Activated CD4-positive, alpha-beta T cell treated with anti-CD3 and anti-CD28 coated beads, Interleukin-2, amount 50 U/mL, for 24 hours (primary cell): ENCODE data around the gene SYNJ2.
"Not testable (repeated sequence)": the region's sequence is repeated elsewhere in the genome, so short reads cannot be mapped to it uniquely, and the experiment has no call there.

Source experiments
- DNase-seq, 2 donors: peaks; one replicate each; pipeline ENCODE4 v3.0.0-alpha.2; 2020; ENCODE audit warnings: low read depth in 1 of 2, low spot score in 1 of 2

The SYNJ2 gene

DNA sequence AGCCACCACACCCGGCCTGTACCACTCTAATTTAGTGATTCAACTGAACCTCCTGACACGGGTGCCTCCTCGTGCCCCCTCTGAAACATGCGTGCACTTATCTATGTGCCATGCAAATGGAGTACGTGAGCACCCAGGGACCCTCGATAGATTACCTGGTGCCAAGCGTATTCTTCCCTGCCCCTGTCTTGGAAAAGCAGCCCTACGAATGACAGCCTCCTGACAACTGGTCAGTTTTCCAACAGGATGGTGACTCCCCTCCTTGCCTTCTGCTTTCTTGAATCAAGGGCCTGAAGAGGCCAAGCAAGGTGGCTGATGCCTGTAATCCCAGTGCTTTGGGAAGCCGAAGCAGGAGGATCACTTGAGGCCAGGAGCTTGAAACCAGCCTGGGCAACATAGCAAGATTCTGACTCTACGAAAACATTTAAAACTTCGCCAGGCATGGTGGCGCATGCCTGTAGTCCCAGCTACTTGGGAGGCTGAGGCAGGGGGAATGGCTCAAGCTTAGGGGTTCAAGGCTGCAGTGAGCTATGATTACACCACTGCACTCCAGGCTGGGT, 25.4 kb upstream of the SYNJ2 start:
- no peak for DNase-seq

DNA sequence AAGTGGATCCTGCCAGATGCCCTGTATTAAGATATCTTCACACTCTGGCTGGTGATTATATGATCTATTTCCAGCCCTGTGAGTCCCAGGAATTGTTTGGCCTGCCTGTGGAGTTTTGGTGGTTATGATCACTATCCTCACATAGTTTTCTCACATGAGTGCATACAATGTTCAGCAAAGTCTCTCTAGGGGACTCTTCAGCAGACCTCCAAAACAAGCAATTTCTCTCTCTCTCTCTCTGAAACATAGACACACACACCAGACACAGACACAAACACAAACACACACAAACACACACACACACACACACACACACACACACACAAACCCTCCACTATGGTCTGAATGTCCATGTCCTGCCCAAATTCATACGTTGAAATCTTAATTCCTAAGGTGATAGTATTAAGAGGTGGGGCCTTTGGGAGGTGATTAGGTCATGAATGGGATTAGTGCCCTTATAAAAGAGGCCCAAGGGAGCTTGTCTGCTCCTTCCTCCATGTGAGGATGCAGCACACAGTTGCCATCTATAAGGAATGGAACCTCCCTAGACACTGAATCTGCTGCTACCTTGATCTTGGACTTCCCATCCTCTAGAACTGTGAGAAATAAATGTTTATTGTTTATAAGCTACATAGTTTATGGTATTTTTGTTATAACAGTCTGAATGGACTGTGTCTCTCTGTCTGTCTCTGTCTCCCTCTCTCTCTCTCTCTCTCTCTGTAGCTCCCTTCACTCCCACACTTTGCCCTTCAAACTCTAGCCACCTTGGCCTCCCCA, 22.0 kb upstream of the SYNJ2 start:
- no peak for DNase-seq

DNA sequence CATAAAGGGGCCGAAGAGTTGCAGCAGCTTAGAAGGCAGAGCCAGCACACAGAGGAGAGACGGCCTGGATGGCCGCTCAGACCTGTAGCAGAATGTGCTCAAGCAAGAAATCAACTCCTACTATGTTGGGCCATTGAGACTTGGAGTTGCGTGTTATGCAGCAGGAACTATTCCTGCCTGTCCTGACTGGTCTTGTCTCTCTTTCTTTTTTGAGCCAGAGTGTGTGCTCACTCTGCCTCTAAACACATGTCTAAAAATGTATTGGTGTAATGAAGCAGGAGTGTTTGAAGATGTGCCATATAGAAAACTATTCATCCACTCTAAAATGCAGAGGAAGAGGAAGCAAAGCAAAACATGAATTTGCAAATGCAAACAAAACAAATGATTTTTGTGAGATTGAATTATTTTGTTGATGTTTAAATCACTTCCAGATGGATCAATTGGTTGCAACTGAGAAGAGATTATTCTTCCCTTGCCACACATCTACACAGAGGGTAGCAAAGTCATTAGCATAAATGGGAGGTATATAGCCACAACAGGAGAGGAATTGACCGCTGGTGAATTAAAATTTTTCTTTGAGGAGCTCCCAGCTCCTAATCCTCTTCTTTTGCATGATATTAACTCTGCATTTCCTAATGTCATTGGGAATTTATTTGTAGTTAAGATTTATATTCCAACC, 20.4 kb upstream of the SYNJ2 start:
- no peak for DNase-seq

DNA sequence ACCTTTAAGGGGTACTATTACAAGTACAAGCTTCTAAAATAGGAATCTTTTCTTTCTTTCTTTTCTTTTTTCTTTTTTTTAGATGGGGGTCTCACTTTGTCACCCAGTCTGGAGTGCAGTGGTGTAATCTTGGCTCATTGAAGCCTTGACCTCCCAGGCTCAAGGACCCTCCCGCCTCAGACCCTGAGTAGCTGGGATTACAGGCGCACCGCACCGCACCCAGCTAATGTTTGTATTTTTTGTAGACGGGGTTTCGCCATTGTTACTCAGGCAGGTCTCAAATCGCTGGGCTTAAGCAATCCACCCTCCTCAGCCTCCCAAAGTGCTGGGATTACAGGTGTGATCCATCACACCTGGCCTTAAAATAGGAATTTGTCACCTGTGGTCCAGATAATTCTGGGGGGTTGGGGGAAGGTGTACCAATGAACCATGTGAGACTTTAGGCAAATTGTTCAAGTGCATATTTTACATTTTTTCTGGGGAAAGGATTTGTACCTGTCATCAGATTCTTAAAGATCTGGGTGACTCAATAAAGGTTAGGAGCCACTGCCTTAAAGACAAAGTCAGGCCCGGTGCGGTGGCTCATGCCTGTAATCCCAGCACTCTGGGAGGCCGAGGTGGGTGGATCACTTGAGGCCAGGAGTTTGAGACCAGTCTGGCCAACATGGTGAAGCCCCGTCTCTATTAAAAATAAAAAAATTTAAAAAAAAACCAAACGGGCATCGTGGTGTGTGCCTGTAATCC, 19.7 kb upstream of the SYNJ2 start:
- DNase-seq = no peak

DNA sequence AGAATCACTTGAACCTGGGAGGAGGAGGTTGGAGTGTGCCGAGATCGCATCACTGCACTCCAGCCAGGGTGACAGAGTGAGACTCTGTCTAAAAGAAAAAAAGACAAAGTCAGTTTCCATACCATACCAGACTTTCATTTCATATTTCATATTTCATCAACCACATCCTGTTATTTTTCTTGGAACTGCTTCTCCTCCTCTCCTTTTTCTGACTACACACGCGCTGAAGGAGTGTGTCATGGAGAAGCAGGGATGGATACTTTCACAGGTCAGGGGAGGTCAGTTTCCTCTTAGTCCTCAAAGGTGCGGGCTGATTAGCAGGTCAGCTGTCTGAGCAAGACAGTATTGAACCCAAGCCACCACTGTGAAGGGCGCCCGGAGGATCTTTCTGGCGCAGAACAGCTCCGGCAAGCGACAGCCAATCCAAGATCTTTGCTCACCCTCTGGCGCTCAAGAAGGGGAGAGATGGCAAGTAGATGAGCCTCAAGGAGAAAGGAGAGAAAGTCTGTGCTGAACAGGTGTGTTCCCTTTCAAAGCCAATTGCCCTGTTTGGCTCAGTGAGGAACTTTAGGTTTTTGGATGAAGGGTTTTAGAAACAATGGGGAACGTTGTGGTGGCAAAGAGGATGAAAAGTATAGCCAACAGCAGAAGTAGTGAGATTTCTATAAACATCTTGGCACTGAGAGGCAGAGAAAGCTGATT, 18.9 kb upstream of the SYNJ2 start:
- DNase-seq = no peak

DNA sequence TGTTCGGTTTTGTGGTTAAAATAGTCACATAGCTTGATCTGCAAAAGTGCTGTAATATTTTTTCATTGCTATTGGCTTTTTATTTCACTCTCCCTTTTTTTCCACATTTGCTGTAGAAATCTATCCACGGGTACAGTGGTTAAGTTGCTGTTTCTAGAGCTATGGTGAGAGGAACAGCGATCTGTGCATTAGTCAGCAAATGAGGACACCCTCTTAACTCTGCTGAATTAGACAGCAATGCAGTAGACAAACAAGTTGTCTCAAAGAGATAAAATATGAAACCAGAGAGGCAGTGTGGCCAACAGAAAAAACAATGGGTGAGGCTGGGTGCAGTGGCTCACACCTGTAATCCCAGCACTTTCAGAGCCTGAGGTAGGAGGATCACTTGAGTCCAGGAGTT, 17.6 kb upstream of the SYNJ2 start:
- DNase-seq = no peak

DNA sequence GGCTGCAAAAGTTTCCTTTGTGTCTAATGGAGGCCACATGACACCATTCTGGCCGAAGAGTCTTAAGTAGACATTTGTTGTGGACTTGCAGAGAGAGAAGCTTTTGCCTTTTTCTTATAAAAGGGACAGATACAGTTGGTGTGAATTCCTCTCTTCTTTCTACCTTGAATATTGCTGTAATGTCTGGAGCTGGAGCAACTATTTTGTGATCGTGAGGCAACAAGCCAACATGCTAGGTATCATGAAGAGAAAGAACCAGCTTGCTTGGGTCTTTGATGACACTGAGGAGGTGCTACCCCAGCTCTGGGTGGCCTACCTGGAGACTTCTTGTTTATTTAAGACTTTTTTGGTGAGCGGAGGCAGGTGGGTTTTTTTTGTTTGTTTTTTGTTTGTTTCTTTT, 16.3 kb upstream of the SYNJ2 start:
- DNase-seq = no peak

DNA sequence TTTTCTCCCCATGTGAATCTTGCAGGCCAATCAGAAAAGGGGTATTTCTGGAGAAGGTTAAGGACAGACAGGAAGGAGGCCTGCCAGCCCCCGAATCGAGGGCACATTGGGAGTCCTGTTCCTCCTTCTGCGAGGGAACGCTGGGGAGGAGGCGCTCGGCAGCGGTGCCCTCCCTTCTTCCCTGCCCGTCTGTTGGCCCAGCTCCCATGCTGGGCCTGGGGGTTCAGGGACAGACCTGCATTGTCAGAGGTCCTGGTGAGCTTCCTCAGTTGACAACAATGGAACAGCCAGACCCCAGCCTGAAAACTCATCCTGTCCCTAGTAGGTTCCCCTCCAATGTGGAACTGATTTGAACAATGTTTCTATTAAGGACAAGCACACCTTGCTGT, 15.1 kb upstream of the SYNJ2 start:
- DNase-seq = no peak

DNA sequence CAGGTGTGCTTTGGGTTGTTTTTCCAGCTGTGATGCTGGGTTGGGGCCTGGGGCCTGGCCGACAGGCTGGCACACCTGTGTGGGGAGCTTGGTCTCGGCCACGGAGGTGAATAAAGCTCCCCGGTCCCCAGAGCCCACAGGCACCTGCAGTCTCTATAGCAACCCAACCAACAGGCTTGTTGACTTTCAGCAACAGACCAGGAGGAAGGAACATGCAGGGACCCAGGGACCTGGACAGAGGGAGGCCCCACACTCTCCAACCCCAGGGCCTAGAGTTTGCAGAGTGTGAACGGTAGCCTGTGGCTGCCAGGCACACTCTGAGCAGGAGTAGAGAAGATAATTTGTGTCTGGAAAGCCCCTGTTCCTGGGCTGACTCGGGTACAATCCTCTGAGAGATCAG, 14.6 kb upstream of the SYNJ2 start:
- DNase-seq = no peak

DNA sequence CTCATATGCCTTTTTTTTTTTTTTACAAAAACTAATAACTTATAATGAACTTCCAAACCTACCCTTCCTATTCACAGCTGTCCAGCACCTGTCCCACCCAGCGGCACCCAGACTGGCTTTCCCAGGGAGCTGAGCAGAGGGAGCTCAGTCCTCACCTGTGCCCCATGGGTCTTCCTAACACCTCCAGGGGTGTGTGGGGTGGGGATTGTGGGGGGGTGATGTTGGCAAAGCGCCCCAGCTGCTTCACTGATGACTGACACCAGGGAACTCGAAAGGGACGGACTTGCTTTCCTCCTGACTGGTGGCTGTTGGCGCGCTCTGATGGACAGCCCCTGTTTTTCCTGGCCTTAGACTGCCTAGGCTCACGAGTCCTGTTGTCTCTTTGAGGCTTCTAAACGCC, 14.2 kb upstream of the SYNJ2 start:
- DNase-seq = no peak

DNA sequence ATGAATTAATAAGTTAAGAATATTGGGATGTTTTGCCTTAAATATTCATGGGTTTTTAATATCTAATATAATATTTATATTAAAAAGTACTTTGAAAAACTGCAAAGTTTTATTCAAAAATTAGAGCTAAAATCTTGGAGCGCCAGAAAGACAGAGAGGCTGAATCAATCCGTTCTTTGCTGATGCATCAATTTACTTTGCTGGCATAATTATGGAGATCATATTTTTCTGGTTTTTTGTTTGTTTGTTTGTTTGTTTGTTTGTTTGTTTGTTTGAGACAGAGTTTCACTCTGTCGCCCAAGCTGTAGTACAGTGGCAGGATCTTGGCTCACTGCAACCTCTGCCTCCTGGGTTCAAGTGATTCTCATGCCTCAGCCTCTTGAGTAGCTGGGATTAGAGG, 9.5 kb upstream of the SYNJ2 start:
- DNase-seq = not testable (repeated sequence)

DNA sequence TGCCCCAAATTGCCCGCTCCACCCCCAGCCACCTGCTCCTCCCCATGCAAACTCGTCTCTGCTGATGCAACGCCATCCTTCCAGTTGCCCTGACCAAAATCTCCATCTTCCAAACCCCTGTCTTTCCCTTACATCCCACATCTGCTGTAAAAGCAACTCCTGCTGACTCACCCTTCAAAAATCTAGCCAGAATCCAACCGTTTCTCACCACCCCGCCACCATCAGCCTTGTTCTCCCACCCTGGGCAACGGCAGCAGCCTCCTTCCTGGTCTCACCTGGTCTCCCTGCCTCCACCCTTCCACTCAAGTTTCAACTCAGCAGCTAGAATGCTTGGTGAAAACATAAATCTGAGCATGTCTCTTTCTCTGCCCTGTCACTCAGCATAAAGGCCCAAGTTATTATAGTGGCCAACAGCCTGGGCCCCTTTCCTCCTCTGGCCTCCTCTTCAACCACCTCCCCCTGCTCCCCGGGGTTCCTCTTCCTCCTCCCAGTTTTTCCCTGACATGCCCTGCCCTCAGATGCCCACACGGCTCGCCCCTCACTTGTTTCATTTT, 7.2 kb upstream of the SYNJ2 start:
- no peak for DNase-seq

DNA sequence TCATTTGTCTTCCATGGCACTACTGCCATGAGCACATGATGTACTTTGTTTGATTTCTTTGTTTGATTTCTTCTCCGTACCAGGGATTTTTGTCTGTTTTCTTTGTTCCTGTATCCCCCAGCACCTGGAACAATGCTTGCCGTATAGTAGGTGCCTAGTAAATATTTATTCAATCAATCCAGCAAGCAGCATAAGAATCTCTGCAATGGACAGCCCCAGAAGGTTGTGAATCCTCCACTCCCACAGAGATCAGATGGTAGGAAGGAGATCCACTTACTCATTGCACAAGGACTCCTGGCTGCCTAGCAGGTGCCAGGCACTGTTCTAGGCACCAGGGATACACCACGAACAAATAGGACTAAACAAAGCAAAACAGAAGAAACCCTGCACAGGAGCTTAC, 6.7 kb upstream of the SYNJ2 start:
- no peak for DNase-seq

DNA sequence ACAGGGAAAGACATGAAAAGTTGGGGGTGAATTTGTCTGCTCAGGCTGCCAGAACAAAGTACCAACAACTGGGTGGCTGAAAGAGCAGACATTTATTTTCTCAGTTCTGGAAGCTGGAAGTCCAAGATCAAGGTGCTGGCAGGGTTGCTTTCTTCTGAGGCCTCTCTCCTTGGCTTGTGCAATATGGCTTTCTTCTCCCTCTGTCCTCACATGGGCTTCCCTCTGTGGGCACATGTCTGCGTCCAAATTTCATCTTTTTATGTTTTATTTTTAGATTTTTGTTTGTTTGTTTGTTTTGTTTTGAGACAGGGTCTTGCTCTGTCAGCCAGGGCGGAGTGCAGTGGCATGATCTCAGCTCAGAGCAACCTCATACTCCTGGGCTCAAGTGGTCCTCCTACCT, 6.2 kb upstream of the SYNJ2 start:
- no peak for DNase-seq

DNA sequence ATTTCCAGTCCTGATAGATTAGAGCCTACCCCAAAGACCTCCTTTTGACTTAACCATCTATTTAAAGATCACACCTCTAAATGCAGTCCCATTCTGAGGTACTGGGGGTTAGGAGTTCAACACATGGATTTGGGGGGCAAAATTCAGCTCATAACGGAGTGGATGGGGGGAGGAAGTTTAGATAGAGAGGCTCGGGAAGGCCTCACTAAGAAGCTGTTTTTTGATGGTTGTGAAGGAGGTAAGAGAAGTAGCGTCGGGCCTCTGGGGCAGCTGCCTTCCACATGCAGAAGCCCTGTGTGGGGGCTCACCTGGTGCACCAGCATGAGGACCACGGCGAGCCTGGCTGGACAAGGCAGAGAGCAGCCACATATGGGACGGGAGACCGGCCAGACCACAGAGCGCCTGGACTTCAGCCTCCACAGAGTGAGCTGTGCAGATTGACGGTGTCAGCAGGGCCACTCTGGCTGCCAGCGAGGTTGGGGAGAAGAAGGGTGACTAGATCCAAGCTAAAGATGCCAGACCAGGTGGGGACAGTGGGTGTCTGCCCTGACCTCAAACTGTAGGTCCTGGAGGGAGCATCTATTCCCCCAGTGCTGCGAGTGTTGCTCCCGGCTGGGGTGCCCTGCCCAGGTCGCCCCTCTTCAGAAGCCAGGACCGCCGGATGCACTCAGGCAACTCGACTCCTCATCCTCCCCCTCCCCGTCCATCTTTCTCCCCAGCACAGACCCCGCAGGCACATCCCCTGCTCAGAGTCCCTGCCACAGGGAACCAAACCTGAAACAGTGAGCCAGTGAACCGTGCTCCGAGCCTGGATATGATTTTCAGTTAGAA, 5.1 kb upstream of the SYNJ2 start:
- DNase-seq = no peak

DNA sequence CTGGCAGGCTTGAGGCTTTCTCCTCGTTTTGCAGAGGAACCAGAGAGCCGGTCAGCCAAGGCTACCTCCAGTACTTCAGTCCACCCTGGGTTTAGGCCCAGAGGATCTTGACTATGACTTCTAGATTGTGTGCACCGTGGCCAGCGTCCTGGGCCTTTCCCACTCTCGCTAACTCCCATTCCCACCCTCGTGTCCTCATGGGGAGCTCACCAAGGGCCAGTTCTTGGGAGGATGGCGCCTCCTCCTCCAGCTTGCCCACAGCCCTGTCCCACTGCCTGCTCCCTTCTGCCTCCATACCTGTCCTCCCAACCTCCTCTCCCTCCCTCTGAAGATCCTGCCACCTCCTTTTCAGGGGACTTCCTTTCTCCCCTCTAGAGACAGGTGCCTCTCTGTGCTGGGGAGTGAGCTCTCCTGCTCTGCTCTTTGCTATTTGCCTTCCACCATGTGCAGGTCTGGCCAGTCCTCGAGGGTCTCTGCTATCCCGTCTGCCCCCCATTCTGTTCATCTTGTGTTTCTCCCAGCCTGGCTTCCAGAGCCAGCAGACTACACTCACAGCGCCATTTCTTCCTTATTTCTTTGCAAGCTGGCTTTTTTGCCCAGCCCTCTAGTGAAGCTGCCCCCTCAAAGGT, 4.4 kb upstream of the SYNJ2 start:
- DNase-seq = no peak

DNA sequence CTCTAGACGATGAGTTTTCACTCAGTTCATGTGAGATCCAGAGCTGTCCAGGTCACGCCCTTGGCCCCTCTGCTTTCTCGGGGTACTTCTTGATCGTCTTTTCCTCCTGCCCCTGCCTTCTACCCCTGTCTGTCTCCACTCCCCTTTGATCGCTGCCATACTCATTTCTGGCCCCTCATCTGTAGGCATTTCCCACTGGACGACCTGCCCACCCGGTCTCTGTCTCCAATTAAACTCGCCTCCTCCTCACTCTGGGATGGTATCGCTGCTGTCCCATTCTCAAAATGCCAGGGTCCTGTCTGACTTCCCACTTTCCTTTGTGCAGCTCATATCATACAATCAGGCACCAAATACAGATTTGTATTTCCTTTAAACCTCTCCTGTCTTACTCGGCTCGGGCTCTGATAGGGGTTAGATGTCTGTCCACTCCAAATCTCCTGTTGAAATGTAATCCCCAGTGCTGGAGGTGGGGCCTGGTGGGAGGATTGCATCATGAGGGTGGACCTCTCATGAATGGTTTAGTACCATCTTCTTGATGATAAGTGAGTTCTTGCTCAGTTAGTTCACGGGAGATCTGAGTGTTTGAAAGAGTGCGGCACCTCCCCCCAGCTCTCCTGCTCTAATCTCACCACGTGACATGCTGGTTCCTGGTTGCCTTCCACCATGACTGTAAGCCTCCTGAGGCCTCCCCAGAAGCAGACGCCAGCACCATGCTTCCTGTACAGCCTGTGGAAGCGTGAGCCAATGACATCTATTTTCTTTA, 3.5 kb upstream of the SYNJ2 start:
- no peak for DNase-seq

DNA sequence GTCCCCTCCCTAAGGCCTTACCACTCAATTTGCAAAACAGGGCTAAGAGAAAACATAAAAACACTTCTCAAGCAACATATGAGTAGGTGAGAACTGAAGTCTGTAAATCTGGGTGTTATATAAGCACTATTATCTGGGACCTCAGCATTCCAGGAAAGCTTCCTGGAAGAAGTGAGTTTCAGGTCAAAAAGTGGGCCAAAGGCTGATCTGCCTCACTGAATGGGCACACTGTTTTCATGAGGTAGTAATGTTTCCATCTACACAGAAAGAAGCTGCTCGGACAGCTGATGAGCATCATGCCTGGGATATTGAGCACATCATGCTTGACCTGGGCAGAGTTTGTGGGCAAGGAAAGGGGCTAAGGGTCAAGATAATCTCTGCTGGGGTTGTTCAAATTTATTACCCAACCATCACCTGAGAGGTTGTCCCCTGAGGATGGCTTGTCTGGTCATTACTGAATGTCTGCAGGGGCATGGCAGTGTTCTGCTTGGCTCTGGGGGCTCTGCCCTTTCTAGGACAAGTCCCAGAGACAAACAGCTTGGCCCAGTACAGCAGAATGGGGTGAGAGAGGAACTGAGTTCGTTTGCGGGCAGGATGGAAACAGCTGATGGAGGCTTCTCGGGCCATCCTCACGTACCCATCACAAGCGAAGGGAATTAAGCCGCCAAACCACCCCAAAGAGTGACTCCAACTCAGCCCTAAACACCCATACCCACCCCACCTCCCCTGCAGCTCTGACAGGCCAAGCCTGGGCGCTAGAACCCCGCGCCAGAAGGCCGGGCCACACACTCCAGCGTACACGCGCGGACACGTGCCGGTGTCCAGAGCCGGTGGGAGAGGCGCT, 1.2 kb upstream of the SYNJ2 start:
- no peak for DNase-seq
